ENCODE data around the gene ADH1C.
"Not testable (repeated sequence)": the region's sequence is repeated elsewhere in the genome, so short reads cannot be mapped to it uniquely, and the experiment has no call there.

Gene ADH1C

GRCh38 chr4:99356992-99357391 lies 4.4 kb upstream of the ADH1C start:
- DNase-seq, result no peak

GRCh38 chr4:99356149-99356548 lies 3.6 kb upstream of the ADH1C start:
- not testable (repeated sequence) for DNase-seq

- DNase-seq, result no peak
Measured at GRCh38 chr4:99351487-99351886, 1.1 kb downstream of the ADH1C start.

GRCh38 chr4:99349338-99349737 lies 3.2 kb downstream of the ADH1C start:
- no peak for DNase-seq

- not testable (repeated sequence) for DNase-seq
Measured at GRCh38 chr4:99342624-99343023, 9.9 kb downstream of the ADH1C start.

- DNase-seq, result no peak
Measured at GRCh38 chr4:99341426-99341825, 11.1 kb downstream of the ADH1C start.

GRCh38 chr4:99339172-99339571 lies 13.4 kb downstream of the ADH1C start:
- no peak for DNase-seq

- no peak for DNase-seq
Measured at GRCh38 chr4:99336553-99336952, 16.0 kb downstream of the ADH1C start.

GRCh38 chr4:99334880-99335279 lies 17.7 kb downstream of the ADH1C start:
- no peak for DNase-seq

- DNase-seq, result no peak
Measured at GRCh38 chr4:99330648-99331047, 21.9 kb downstream of the ADH1C start.

GRCh38 chr4:99329876-99330275 lies 22.7 kb downstream of the ADH1C start:
- DNase-seq, result no peak

- no peak for DNase-seq
Measured at GRCh38 chr4:99324979-99325378, 27.6 kb downstream of the ADH1C start.

- no peak for DNase-seq
Measured at GRCh38 chr4:99324361-99324760, 28.2 kb downstream of the ADH1C start.

- DNase-seq, result no peak
Measured at GRCh38 chr4:99323756-99324155, 28.8 kb downstream of the ADH1C start.

GRCh38 chr4:99321241-99322191 lies 31.0 kb downstream of the ADH1C start, which contains the start of gene ADH1B:
Gene ADH1B, minus strand, starts transcription at chr4:99321401. Its CDS starts 70 bp downstream, at chr4:99321331.
- no peak for DNase-seq

GRCh38 chr4:99317811-99318210 lies 34.7 kb downstream of the ADH1C start:
- DNase-seq, result not testable (repeated sequence)

GRCh38 chr4:99317354-99317753 lies 35.2 kb downstream of the ADH1C start:
- no peak for DNase-seq

- DNase-seq, result no peak
Measured at GRCh38 chr4:99315839-99316238, 36.7 kb downstream of the ADH1C start.

- no peak for DNase-seq
Measured at GRCh38 chr4:99314211-99314610, 38.3 kb downstream of the ADH1C start.

- DNase-seq, result no peak
Measured at GRCh38 chr4:99310389-99310788, 42.2 kb downstream of the ADH1C start.

GRCh38 chr4:99305638-99306400 lies 46.7 kb downstream of the ADH1C start:
- no peak for DNase-seq

- DNase-seq, result no peak
Measured at GRCh38 chr4:99301376-99302164, 51.0 kb downstream of the ADH1C start.

GRCh38 chr4:99300934-99301333 lies 51.6 kb downstream of the ADH1C start:
- no peak for DNase-seq

All from cerebellar nuclear complex (tissue), 1 donor.